ENCODE results near the gene FER. TPM values are rescaled to one million over a fixed set of nuclear protein-coding genes. Genes with fewer than 3 reads are reported as not detected.

Gene FER
- total and polyA plus RNA-seq, 10 of the 15 experiments (the other 5 are each of a cell fraction or from before 2014, with no cell fraction given): 4.4 to 19.1 (median 9.6) TPM

- no peak for TF ChIP-seq SPI1 (IDR thresholded peaks at IDR 0.05; ENCODE audit: borderline replicate concordance, insufficient read depth, low read depth, low read length)
- no peak for TF ChIP-seq CREB1 (IDR thresholded peaks at IDR 0.05; ENCODE audit: low read depth)
- no peak for TF ChIP-seq BHLHE40 (IDR thresholded peaks at IDR 0.05; ENCODE audit: borderline replicate concordance in 1 of 2, low read depth in 2 of 2, low read length in 1 of 2)
- TF ChIP-seq MLLT1 (IDR thresholded peaks at IDR 0.05): no peak
- TF ChIP-seq ZNF217 (IDR thresholded peaks at IDR 0.05): no peak
- no peak for TF ChIP-seq LARP7 (IDR thresholded peaks at IDR 0.05)
- no peak for TF ChIP-seq KDM1A (IDR thresholded peaks at IDR 0.05; ENCODE audit: borderline replicate concordance)
- TF ChIP-seq POLR2AphosphoS2 (IDR thresholded peaks at IDR 0.05; ENCODE audit: low read depth, low read length): no peak
- TF ChIP-seq PML (IDR thresholded peaks at IDR 0.05; ENCODE audit: low read length): no peak
- no peak for TF ChIP-seq FOXM1 (IDR thresholded peaks at IDR 0.05; ENCODE audit: low read depth, low read length)
- no peak for TF ChIP-seq CHD4 (IDR thresholded peaks at IDR 0.05)
- TF ChIP-seq ESRRA (IDR thresholded peaks at IDR 0.05; ENCODE audit: low read length): no peak
- TF ChIP-seq BCL11A (IDR thresholded peaks at IDR 0.05; ENCODE audit: low read depth, low read length): no peak
- TF ChIP-seq NR2C2 (IDR thresholded peaks at IDR 0.05; ENCODE audit: borderline replicate concordance, control insufficient read depth, insufficient read length, low read depth): no peak
- TF ChIP-seq SREBF2 (IDR thresholded peaks at IDR 0.05; ENCODE audit: low read length): no peak
- TF ChIP-seq DPF2 (IDR thresholded peaks at IDR 0.05): no peak
- Histone ChIP-seq H2AFZ (ENCODE audit: control insufficient read depth, low read depth, low read length) (no peak overlapping the region), H3K79me2 (ENCODE audit: control insufficient read depth, insufficient read depth, low read length) (no peaks in the 10 kb centered on the region), H3K4me3 (no peak overlapping the region), H3K9me3 (replicated peaks; ENCODE audit: control insufficient read depth, insufficient read depth, low read length) (no peaks in the 10 kb centered on the region), H3K9ac (ENCODE audit: control insufficient read depth, insufficient read depth, low read length) (no peak overlapping the region), H3K4me2 (ENCODE audit: control insufficient read depth, insufficient read depth) (no peak overlapping the region), H4K20me1 (ENCODE audit: control insufficient read depth, insufficient read depth) (no peaks in the 10 kb centered on the region), H3K27ac (ENCODE audit: control insufficient read depth, insufficient read depth) (no peak overlapping the region), H3K4me1 (ENCODE audit: control insufficient read depth, insufficient read depth, low read length) (no peaks in the 10 kb centered on the region), H3K36me3 (ENCODE audit: control insufficient read depth in 2 of 2, insufficient read depth in 2 of 2, low read length in 1 of 2) (no peaks in the 10 kb centered on the region), H3K27me3 (replicated peaks in 1 of 2; ENCODE audit: control insufficient read depth in 2 of 2, insufficient read depth in 2 of 2, low read length in 1 of 2) (no peaks in the 10 kb centered on the region)
- RAD21 ChIA-PET (ENCODE audit: unreplicated experiment): no interaction called here
- ATAC-seq (no peak), FAIRE-seq (no peak), DNase-seq (ENCODE audit: low read depth, low spot score) (no peak)
- no TSS peak for BruUV-seq (replicated peaks)
- in situ Hi-C loops (cut with MboI): no loop called here
- intact Hi-C loops (cut with micrococcal nuclease; ENCODE audit: unreplicated experiment): no loop called here
- CTCF ChIA-PET: interaction anchor here (0.5 to 1.0 kb wide), 2 partner anchors 18 to 559 kb away, joined by 3 to 4 read pairs; no protein-coding TSS in a partner anchor
- WGBS (ENCODE audit: insufficient coverage, insufficient replicate concordance, low lambda C conversion rate, missing lambda C conversion rate): 97% methylated on average over 6 of the region's 6 CpGs
- SMC1A ChIA-PET (ENCODE audit: uncharacterized antibody, unreplicated experiment): interaction anchor here (0.6 to 1.2 kb wide), 3 partner anchors 13 to 80 kb away, joined by 3 to 4 read pairs (median 4); no protein-coding TSS in a partner anchor
- POLR2A ChIA-PET: no interaction called here
Observed at GRCh38 chr5:109125755-109126429, 378.2 kb downstream of the FER start.
